Activated effector memory CD4-positive, alpha-beta T cell treated with anti-CD3 and anti-CD28 coated beads, Interleukin-2, amount 50 U/mL, for 16 hours (primary cell): ENCODE results near the gene KRT35.

Source experiments
- DNase-seq: peaks from one replicate; pipeline ENCODE4 v3.0.0-alpha.2; 2020

KRT35 gene

GRCh38 chr17:41511716-41512115, 30.8 kb upstream of the KRT35 start:
- no peak for DNase-seq

- DNase-seq: no peak
Observed at GRCh38 chr17:41511116-41511515, 30.2 kb upstream of the KRT35 start.

GRCh38 chr17:41510251-41511065, 29.5 kb upstream of the KRT35 start:
- no peak for DNase-seq

GRCh38 chr17:41507315-41507880, 26.4 kb upstream of the KRT35 start:
- no peak for DNase-seq

GRCh38 chr17:41505809-41506767, 25.1 kb upstream of the KRT35 start:
- DNase-seq: no peak

GRCh38 chr17:41505007-41505808, 24.3 kb upstream of the KRT35 start, which contains the start of gene KRT13:
Gene KRT13 (minus strand): TSS chr17:41505612. CDS start chr17:41505550, 62 bp downstream.
- DNase-seq: no peak

- no peak for DNase-seq
Observed at GRCh38 chr17:41504246-41504977, 23.5 kb upstream of the KRT35 start.

- DNase-seq: no peak
Observed at GRCh38 chr17:41503202-41503601, 22.3 kb upstream of the KRT35 start.

- DNase-seq: no peak
Observed at GRCh38 chr17:41500131-41500911, 19.4 kb upstream of the KRT35 start.

- no peak for DNase-seq
Observed at GRCh38 chr17:41499714-41500113, 18.8 kb upstream of the KRT35 start.

- no peak for DNase-seq
Observed at GRCh38 chr17:41498276-41498675, 17.3 kb upstream of the KRT35 start.

GRCh38 chr17:41496803-41497484, 16.0 kb upstream of the KRT35 start:
- DNase-seq: peak; percentile 82

- no peak for DNase-seq
Observed at GRCh38 chr17:41494524-41494923, 13.6 kb upstream of the KRT35 start.

- no peak for DNase-seq
Observed at GRCh38 chr17:41492771-41493170, 11.8 kb upstream of the KRT35 start.

- DNase-seq: no peak
Observed at GRCh38 chr17:41492351-41492750, 11.4 kb upstream of the KRT35 start.

GRCh38 chr17:41491476-41491875, 10.5 kb upstream of the KRT35 start:
- DNase-seq: no peak

- no peak for DNase-seq
Observed at GRCh38 chr17:41490000-41490990, 9.3 kb upstream of the KRT35 start.

GRCh38 chr17:41489531-41489930, 8.6 kb upstream of the KRT35 start, which contains the start of gene KRT36:
Gene KRT36 (minus strand): TSS chr17:41489910. CDS start chr17:41489864, 46 bp downstream.
- DNase-seq: no peak
